MCF 10A (cell line): ENCODE measurements around the gene CMPK2. TPM values are rescaled to one million over a fixed set of nuclear protein-coding genes. Genes with fewer than 3 reads are reported as not detected.

ENCODE experiments used
- BruUV-seq: library from RNA; stranded (reverse); fragments of 400-500 nt; replicated peaks from 2 replicates; lab custom pipeline; 2021; lab: Mats Ljungman, UMichigan
- CTCF ChIA-PET: fragments of 300-600 bp; sonication (Branson Sonifier 250); formaldehyde crosslinking; extraction: SDS; loops from one replicate; lab custom pipeline; 2021; ENCODE audit warnings: antibody characterized with exemption, inconsistent platforms; lab: Yijun Ruan, JAX
- POLR2A ChIA-PET: fragments of 300-600, 350-650 bp; sonication (Branson Sonifier 250); formaldehyde crosslinking; extraction: SDS; loops from one replicate; lab custom pipeline; 2020; ENCODE audit warnings: antibody characterized with exemption, inconsistent platforms; lab: Yijun Ruan, JAX
- DNase-seq: peaks from one replicate; pipeline ENCODE4 v3.0.0-alpha.2; 2018; ENCODE audit not compliant: unreplicated experiment
- H3K27ac Mint-ChIP-seq: one replicate; pipeline ENCODE4 v1.8.0; 2022; ENCODE audit warnings: mild to moderate bottlenecking, low read depth, mixed read lengths; ENCODE audit not compliant: unreplicated experiment
- H3K27me3 Mint-ChIP-seq: one replicate; pipeline ENCODE4 v1.8.0; 2022; ENCODE audit warnings: mixed read lengths; ENCODE audit not compliant: insufficient read depth, unreplicated experiment
- H3K36me3 Mint-ChIP-seq: one replicate; pipeline ENCODE4 v1.8.0; 2022; ENCODE audit warnings: mild to moderate bottlenecking, moderate library complexity, mixed read lengths; ENCODE audit not compliant: insufficient read depth, unreplicated experiment
- H3K4me1 Mint-ChIP-seq: one replicate; pipeline ENCODE4 v1.8.0; 2022; ENCODE audit warnings: mixed read lengths; ENCODE audit not compliant: insufficient read depth, unreplicated experiment
- H3K4me3 Mint-ChIP-seq: one replicate; pipeline ENCODE4 v1.8.0; 2022; ENCODE audit warnings: mild to moderate bottlenecking, moderate library complexity, mixed read lengths; ENCODE audit not compliant: unreplicated experiment
- H3K9me3 Mint-ChIP-seq: one replicate; pipeline ENCODE4 v1.8.0; 2022; ENCODE audit warnings: mixed read lengths; ENCODE audit not compliant: unreplicated experiment
- intact Hi-C: fragments of 100-400 bp; cut with micrococcal nuclease; formaldehyde crosslinking; loops from 2 replicates; pipeline ENCODE4 v1.14.1; 2022
- total RNA-seq: library from RNA; stranded (reverse); gene quantifications from 2 replicates; pipeline ENCODE4 v1.2.3, GENCODE V29; 2022
- TF ChIP-seq, protein P1 (sequence below): fragments of 200-600 bp; IDR thresholded peaks from one replicate; pipeline ENCODE4 v1.8.0; 2022; ENCODE audit warnings: antibody characterized with exemption, mild to moderate bottlenecking; ENCODE audit not compliant: unreplicated experiment

The CMPK2 gene
- total RNA-seq, 1 experiment from 2014 or later, result 0.40 TPM

DNA sequence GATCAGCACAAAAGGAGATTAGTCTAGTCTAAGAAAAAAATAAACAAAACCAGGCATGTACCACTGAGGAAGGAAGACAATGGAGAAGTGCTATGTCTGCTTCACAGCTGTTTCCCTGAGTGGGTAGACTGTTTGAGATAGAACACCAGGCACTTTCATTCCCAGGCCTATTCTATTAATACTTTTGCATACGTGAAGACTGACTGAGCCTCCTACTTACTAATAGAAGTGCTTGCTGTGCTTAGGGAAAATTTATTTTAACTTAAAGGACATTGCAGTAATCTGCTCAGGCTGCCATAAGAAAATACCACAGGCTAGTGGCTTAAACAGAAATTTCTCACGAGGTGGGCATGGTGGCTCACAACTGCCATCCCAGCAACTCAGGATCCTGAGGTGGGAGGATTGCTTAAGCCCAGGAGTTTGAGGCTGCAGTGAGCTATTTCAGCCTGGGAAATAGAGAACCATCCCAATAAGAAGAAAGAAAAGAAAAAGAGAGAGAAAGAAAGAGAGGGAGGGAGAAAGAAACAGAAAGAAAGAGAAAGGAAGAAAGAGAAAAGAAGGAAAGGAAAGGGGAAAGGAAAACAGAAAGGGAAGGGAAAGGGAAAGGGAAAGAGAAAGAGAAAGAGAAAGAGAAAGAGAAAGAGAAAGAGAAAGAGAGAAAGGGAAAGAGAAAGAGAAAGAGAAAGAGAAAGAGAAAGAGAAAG is 33.0 kb downstream of the CMPK2 start:
- Mint-ChIP-seq H3K27ac (no peak overlapping the region), H3K4me3 (no peak overlapping the region), H3K36me3 (no peaks in the 10 kb centered on the region), H3K27me3 (no peaks in the 10 kb centered on the region), H3K4me1 (no peaks in the 10 kb centered on the region), H3K9me3 (peaks cover 42% of the 10 kb centered on the region)
- POLR2A ChIA-PET, result interaction anchor here (0.7 kb wide), 1 partner anchor 18 kb away, joined by 3 read pairs; no protein-coding TSS in a partner anchor
- TF ChIP-seq, protein P1, sequence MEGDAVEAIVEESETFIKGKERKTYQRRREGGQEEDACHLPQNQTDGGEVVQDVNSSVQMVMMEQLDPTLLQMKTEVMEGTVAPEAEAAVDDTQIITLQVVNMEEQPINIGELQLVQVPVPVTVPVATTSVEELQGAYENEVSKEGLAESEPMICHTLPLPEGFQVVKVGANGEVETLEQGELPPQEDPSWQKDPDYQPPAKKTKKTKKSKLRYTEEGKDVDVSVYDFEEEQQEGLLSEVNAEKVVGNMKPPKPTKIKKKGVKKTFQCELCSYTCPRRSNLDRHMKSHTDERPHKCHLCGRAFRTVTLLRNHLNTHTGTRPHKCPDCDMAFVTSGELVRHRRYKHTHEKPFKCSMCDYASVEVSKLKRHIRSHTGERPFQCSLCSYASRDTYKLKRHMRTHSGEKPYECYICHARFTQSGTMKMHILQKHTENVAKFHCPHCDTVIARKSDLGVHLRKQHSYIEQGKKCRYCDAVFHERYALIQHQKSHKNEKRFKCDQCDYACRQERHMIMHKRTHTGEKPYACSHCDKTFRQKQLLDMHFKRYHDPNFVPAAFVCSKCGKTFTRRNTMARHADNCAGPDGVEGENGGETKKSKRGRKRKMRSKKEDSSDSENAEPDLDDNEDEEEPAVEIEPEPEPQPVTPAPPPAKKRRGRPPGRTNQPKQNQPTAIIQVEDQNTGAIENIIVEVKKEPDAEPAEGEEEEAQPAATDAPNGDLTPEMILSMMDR, result no peak
- DNase-seq, result no peak
- CTCF ChIA-PET, result interaction anchor here (0.7 kb wide), 1 partner anchor 22 kb away, joined by 3 read pairs; no protein-coding TSS in a partner anchor
- BruUV-seq, result no TSS peak
- intact Hi-C loops, result no loop called here

DNA sequence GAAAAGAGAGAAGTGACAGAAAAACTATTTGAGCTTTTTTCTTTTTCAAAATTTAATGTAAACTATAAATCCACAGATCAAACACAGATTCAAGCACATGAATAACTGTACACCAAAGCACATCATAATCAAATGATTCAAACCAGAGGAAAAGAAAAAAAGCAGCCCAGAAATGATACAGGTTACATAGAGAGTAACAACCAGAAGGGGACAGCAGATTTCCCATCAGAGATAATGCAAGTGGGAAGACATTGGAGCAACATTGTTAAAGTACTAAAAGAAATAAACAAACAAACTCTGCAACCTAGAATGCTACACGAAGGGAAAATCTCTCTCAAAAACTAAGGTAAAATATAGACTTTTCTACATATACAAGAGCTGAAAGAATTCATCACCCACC is 34.5 kb downstream of the CMPK2 start:
- TF ChIP-seq, protein P1, result no peak
- Mint-ChIP-seq H3K4me3 (no peak overlapping the region), H3K27ac (no peak overlapping the region), H3K36me3 (no peaks in the 10 kb centered on the region), H3K4me1 (peaks cover 4% of the 10 kb centered on the region), H3K27me3 (no peaks in the 10 kb centered on the region), H3K9me3 (peaks cover 42% of the 10 kb centered on the region)
- no peak for DNase-seq
- no TSS peak for BruUV-seq
- POLR2A ChIA-PET, result no interaction called here
- CTCF ChIA-PET, result interaction anchor here (0.9 kb wide), 1 partner anchor 1983 kb away, joined by 4 read pairs; no protein-coding TSS in a partner anchor
- intact Hi-C loops, result no loop called here

DNA sequence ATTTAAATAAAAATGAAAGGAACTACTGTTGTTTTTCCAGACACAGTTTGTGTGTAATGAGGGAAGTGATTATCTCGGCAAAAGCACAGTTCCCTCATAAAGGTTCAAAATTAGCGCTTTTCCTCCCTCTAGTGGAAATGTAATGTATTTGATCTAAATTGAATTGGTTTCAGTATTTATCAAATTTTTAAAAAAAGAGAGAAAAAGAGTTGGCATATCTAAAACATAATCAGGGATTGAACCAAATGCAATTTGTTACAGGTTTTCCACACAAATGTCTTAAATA is 37.5 kb downstream of the CMPK2 start:
- CTCF ChIA-PET, result interaction anchor here (0.6 kb wide), 1 partner anchor 473 kb away, joined by 3 read pairs; no protein-coding TSS in a partner anchor
- no peaks in the 10 kb centered on the region for H3K36me3 Mint-ChIP-seq
- no peak overlapping the region for H3K27ac Mint-ChIP-seq
- intact Hi-C loops, result loop anchor here (5.0 kb wide), 3 partner anchors 214 to 1836 kb away; no protein-coding TSS in a partner anchor
- no peaks in the 10 kb centered on the region for H3K27me3 Mint-ChIP-seq
- peak; percentile 49 for DNase-seq
- TF ChIP-seq, protein P1, result peak; percentile 29
- peaks cover 27% of the 10 kb centered on the region for H3K9me3 Mint-ChIP-seq
- no TSS peak for BruUV-seq
- H3K4me1 Mint-ChIP-seq, result peaks cover 6% of the 10 kb centered on the region
- POLR2A ChIA-PET, result no interaction called here
- no peak overlapping the region for H3K4me3 Mint-ChIP-seq

DNA sequence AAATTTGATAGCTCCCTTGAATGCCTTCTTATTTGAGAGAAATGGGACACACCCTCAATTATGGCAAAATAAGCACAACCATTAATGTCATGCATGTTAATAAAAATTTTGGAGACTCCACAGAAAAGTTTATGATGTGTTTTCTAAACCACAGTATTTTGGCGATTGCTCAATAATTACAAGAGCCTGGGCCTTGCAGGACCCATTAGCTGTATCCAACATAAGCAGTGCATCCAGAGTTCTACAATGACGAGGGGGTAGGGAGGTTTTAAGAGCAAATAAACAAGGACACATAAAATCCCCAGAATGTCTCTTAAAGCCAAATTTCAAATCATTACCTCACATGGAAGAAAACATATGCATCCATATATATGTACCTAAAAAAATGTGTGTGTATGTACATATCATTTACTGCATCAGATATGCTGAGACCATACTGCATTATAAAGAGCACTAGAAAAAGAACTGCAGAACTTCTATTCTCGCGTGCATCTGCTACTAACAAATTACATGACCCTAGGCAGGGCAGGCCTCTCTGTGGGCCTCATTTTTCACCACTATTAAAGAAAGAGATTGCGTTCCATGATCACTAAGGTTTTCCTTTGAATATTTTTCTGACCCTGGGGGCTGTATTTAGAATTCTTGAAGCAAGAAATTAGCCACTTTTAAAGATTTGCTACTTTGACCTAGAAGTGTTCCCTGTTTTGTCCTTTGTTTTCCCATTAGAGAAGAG is 38.0 kb downstream of the CMPK2 start:
- DNase-seq, result no peak
- no TSS peak for BruUV-seq
- no peaks in the 10 kb centered on the region for H3K27me3 Mint-ChIP-seq
- H3K9me3 Mint-ChIP-seq, result peaks cover 22% of the 10 kb centered on the region
- TF ChIP-seq, protein P1, result no peak
- CTCF ChIA-PET, result interaction anchor here (0.7 to 1.5 kb wide), 10 partner anchors 26 to 474 kb away, joined by 3 to 6 read pairs (median 4); no protein-coding TSS in a partner anchor
- H3K27ac Mint-ChIP-seq, result no peak overlapping the region
- no peak overlapping the region for H3K4me3 Mint-ChIP-seq
- POLR2A ChIA-PET, result interaction anchor here (1.3 kb wide), 1 partner anchor 34 kb away, joined by 4 read pairs; no protein-coding TSS in a partner anchor
- intact Hi-C loops, result loop anchor here (5.0 kb wide), 3 partner anchors 215 to 1835 kb away; no protein-coding TSS in a partner anchor
- no peaks in the 10 kb centered on the region for H3K36me3 Mint-ChIP-seq
- H3K4me1 Mint-ChIP-seq, result peaks cover 6% of the 10 kb centered on the region
